Superior temporal gyrus (tissue), 1 donor: ENCODE data around the gene SPRR2G.
"Not testable (repeated sequence)": the region's sequence is repeated elsewhere in the genome, so short reads cannot be mapped to it uniquely, and the experiment has no call there.

Source experiments
- DNase-seq: peaks from one replicate; pipeline ENCODE4 v3.0.0-alpha.2; 2016; ENCODE audit errors: extremely low spot score

Gene SPRR2G

GRCh38 chr1:153113416-153113815, 37.3 kb downstream of the SPRR2G start, which contains the start of gene SPRR2F:
Gene SPRR2F, minus strand, starts transcription at chr1:153113516. Its CDS starts 783 bp downstream, at chr1:153112733.
- DNase-seq = no peak

DNA sequence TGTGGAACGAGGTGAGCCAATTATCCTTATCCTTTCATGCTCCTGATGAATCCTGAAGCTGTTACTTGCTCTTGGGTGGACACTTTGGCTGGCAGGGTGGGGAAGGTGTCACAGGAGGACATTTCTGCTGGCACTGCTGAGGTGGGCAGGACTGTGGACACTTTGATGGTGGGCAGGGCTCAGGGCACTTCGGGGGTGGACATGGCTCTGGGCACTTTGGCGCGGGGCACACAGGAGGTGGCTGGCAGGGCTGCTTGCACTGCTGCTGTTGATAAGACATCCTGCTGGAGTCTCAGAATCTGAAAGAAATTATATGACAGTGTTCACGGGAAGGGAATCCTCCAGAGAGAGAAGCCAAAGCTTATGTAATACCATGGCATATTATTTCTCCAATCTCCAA, 38.2 kb downstream of the SPRR2G start:
- not testable (repeated sequence) for DNase-seq

- no peak for DNase-seq
Measured at GRCh38 chr1:153100245-153100644, 50.4 kb downstream of the SPRR2G start.
